Jurkat, Clone E6-1 (cell line): ENCODE measurements around the gene TMEM131.
"Not testable (repeated sequence)": the region's sequence is repeated elsewhere in the genome, so short reads cannot be mapped to it uniquely, and the experiment has no call there.

Source experiments
- DNase-seq: peaks from one replicate; pipeline ENCODE4 v3.0.0-alpha.2; 2011; ENCODE audit warnings: low read depth, low spot score
- H3K4me3 ChIP-seq: 2 replicates; pipeline ENCODE4 v1.5.1; 2011; ENCODE audit warnings: mild to moderate bottlenecking, low read length, control low read depth, moderate library complexity

The TMEM131 gene

GRCh38 chr2:97845818-97846217, 149.9 kb downstream of the TMEM131 start:
- no peak overlapping the region for H3K4me3 ChIP-seq
- no peak for DNase-seq

DNA sequence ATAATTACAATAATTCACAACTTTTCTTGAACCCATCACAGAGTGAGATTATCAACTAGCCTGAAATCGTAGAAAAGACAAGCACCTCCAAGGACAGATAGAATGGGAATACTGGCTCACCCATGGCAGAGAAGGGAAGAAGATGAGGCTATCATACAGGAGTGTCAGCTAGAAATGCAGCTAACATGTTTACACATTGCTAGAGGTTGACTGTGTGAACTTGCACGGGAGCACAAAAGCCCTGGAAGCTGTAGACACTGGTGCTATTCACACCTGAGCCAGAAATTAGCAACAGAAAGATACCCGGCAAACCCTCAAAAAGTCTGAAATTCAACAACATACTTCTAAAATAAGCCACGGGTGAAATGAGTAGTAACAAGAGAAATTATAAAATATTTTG, 150.6 kb downstream of the TMEM131 start:
- H3K4me3 ChIP-seq, result no peak overlapping the region
- DNase-seq, result no peak

DNA sequence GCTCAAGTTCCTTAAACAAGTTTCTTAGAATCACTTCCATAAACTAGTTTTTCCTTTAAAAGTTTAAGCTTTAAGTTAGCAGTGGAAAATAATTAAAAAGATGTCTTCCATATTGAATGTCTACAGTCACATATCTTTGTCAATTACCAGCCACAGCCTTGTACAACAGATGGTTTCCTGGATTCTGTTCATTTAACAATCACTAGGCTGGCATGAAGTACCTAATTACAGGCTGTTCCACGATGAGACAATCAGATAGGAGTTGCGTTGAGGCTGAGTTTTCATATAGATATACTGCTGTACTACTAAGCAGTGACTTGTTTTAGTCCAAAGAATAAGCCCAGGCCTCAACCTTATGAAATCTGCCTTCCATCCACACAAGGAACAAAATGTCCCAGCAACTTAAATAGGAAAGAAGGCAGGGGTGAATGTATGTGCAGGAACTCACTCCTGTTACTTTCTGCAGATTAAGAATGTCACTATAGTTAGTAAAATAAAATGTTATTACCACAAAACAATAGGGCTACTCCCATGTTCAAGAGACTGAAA, 151.4 kb downstream of the TMEM131 start:
- no peak for DNase-seq
- no peak overlapping the region for H3K4me3 ChIP-seq

DNA sequence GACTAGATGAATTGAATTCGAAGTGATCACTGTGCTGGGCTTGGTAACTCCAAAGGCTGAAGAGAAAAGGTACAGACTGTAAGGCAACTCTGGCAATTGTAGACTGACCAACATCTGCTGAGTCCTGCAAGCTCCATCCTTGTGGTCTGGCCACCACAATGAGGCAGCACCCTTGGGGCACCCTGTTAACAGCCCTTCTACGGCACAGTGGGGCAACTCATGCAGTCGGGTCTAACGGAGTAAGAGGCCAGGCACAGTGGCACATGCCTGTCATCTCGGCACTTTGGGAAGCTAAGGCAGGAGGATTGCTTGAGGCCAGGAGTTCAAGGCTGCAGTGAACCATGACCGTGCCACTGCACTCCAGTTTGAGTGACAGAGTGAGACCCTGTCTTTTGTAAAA, 155.6 kb downstream of the TMEM131 start:
- no peak overlapping the region for H3K4me3 ChIP-seq
- no peak for DNase-seq

- DNase-seq, result peak; percentile 42
Observed at GRCh38 chr2:97834610-97835009, 161.1 kb downstream of the TMEM131 start.

DNA sequence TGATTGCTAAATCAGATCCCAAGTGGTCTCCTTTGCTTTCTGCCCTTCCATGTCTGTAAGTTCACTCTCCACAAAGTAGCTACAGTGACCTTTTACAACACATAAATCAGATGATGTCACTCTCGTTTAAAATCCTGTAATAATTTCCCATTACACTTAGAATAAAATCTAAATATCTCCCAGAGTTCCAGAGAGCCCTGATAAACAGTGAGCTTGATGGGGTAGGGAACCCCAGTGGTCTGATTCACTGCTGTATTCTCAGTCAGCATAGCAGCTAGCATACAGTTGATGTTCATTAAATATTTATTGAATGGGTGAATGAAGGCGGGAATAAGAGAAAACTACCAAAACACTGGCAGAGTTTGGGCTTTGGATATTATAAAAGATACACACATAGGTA, 164.6 kb downstream of the TMEM131 start:
- no peak overlapping the region for H3K4me3 ChIP-seq

More at GRCh38 chr2:97834610-97835009, 161.1 kb downstream of the TMEM131 start:
- H3K4me3 ChIP-seq, result no peak overlapping the region

DNA sequence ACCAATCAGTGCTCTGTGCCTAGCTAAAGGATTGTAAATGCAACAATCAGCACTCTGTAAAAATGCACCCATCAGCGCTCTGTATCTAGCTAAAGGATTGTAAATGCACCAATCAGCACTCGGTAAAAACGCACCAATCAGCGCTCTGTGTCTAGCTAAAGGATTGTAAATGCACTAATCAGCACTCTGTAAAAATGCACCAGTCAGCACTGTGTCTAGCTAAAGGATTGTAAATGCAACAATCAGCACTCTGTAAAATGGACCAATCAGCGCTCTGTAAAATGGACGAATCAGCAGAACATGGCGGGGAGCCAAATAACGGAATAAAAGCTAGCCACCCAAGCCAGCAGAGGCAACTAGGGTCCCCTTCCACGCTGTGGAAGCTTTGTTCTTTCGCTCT, 166.5 kb downstream of the TMEM131 start:
- DNase-seq, H3K4me3 ChIP-seq: not testable (repeated sequence)

More for the DNA sequence above, 164.6 kb downstream of the TMEM131 start:
- DNase-seq, result no peak

DNA sequence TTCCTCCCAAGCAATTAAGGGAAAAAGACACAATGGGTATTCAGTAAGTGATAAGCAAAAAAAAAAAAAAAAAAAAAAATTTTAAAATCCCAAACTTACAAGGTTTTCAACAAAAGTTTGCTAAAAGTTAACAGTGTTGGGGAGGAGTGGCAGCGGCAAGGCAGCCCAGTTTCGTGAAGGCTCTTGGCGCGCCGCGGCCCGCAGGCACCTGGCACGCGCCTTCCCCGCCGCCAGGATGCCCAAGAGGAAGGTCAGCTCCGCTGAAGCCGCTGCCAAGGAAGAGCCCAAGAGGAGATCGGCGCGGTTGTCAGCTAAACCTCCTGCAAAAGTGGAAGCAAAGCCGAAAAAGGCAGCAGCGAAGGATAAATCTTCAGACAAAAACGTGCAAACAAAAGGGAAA, 168.7 kb downstream of the TMEM131 start:
- not testable (repeated sequence) for DNase-seq, H3K4me3 ChIP-seq

DNA sequence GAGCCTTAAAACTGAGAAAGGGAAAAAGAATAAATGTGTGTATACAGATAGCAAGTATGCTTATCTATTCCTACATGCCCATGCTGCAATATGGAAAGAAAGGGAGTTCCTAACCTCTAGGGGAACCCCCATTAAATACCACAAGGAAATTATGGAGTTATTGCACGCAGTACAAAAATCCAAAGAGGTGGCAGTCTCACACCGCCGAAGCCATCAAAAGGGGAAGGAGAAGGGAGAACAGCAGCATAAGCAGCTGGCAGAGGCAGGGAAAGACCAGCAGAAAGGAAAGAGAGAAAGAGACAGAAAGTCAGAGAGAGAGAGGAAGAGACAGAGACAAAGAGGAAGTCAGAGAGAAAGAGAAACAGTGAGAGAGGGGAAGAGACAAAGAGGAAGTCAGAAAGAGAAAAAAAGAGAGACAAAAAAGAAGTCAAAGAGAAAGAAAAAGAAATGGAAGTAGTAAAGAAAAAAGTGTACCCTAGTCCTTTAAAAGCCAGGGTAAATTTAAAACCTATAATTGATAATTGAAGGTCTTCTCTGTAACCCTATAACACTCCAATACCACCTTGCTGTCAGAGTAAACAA, 169.4 kb downstream of the TMEM131 start:
- not testable (repeated sequence) for H3K4me3 ChIP-seq, DNase-seq

DNA sequence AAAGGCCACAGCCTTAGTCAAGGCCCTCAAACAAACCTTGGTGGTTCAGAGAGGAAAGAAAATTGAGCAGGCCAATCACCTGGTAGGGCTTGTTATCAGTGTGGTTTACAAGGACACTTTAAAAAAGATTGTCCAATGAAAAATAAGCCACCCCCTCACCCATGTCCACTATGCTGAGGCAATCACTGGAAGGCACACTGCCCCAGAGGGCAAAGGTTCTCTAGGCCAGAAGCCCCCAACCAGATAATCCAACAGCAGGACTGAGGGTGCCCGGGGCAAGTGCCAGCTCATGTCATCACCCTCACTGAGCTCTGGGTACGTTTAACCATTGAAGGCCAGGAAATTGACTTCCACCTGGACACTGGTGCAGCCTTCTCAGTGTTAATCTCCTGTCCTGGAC, 171.7 kb downstream of the TMEM131 start:
- DNase-seq, H3K4me3 ChIP-seq: not testable (repeated sequence)

GRCh38 chr2:97821862-97822261, 173.9 kb downstream of the TMEM131 start:
- not testable (repeated sequence) for H3K4me3 ChIP-seq, DNase-seq

- no peak for DNase-seq
- H3K4me3 ChIP-seq, result no peak overlapping the region
Observed at GRCh38 chr2:97819754-97820153, 176.0 kb downstream of the TMEM131 start.

- DNase-seq, result no peak
- no peak overlapping the region for H3K4me3 ChIP-seq
Observed at GRCh38 chr2:97816411-97816810, 179.3 kb downstream of the TMEM131 start.

DNA sequence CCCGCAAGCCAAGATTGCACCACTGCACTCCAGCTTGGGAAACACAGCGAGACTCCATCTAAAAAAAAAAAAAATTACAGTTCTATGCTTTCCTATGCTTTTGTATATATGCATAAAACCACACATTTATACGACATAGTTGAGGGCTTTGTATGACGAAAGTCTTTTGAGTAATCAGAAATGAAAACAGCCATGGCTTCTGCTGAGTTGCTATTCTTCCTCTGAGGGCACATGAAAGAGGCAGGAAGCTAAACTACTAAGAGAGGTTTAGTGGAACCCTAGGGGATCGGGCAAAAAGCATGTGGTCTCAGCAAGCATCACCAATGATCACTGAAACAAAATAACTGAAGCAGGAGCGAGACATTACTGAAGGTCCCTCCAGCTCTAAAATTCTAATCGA, 182.8 kb downstream of the TMEM131 start:
- no peak overlapping the region for H3K4me3 ChIP-seq
- peak; percentile 14 for DNase-seq

DNA sequence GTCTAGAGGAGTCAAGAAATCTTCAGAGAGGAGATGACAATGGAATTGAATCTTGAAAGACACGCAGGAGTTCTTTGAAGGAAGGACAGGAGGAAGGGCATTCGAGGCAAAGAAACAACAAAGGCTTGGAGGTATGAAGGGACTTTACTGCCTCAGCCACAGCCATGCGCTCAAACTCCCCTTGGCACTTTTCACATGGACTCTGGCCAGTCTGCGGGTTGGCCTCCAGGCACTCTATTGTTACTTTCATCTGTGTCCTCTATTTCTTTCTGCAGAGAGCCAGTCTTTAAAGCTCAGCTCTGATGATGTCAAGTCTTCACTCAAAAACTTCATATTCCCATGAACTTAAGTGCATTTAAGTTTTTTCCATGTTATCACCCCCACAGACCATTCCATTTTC, 186.9 kb downstream of the TMEM131 start:
- H3K4me3 ChIP-seq, result no peak overlapping the region
- no peak for DNase-seq

- peak; percentile 68 for DNase-seq
- no peak overlapping the region for H3K4me3 ChIP-seq
Observed at GRCh38 chr2:97806738-97807618, 188.8 kb downstream of the TMEM131 start.

GRCh38 chr2:97805776-97806175, 190.0 kb downstream of the TMEM131 start:
- no peak for DNase-seq
- H3K4me3 ChIP-seq, result no peak overlapping the region

DNA sequence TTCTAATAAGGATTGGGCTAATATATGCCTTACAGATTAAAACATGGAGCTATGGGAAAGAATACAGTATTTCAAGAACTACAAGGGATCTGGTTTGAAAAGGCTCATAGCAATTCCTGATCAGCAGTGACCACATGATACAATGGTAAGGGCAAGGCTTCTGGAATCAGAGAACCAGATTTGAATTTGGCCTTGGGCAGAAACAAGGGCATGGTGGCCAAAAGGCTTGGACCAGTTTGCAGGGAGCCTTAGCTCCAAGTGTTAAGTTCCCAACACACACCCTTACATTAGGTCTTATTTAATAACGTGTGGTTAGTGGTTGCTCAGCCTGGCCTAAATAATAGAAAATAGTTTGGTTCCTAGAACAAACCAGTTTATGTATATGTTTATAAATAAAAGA, 194.7 kb downstream of the TMEM131 start:
- no peak overlapping the region for H3K4me3 ChIP-seq
- no peak for DNase-seq

GRCh38 chr2:97798416-97798815, 197.3 kb downstream of the TMEM131 start:
- no peak overlapping the region for H3K4me3 ChIP-seq
- DNase-seq, result no peak

DNA sequence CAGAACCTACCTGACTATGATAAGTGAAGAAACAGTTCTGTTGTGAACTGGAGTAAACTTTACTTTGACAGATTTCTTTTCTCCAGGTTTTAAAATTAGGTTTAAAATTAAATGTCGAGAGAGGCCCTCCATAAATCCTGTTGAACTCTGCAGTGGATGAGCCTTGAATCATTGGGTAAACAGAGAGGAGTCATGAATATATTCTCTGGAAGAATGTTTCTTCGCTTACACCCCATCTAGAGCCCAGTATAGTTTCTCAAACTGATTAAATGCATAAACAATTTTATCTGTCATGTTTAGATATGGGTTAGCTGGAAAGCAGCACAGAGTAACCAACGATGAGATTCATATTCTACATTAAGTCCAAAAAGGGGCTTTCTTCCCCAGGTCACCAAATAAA, 198.4 kb downstream of the TMEM131 start:
- no peak for DNase-seq
- no peak overlapping the region for H3K4me3 ChIP-seq
